Coronary artery (tissue), 2 donors: ENCODE measurements around the gene DDX51.

Experiments
- DNase-seq: peaks from one replicate; pipeline ENCODE4 v3.0.0-alpha.2; 2017; ENCODE audit warnings: low spot score
- H3K27ac ChIP-seq, 2 donors: fragments of 200-600 bp; sonication (generic); one replicate each; pipeline ENCODE4 v1.5.1; 2016 to 2019
- H3K4me3 ChIP-seq: fragments of 200-600 bp; sonication (generic); 2 replicates; pipeline ENCODE4 v1.5.1; 2016; ENCODE audit warnings: mild to moderate bottlenecking, moderate library complexity
- TF ChIP-seq, protein P1 (sequence below): fragments of 200-600 bp; sonication (generic); IDR thresholded peaks from one replicate; pipeline ENCODE4 v1.5.1; 2019; ENCODE audit warnings: antibody characterized with exemption

Gene DDX51

DNA sequence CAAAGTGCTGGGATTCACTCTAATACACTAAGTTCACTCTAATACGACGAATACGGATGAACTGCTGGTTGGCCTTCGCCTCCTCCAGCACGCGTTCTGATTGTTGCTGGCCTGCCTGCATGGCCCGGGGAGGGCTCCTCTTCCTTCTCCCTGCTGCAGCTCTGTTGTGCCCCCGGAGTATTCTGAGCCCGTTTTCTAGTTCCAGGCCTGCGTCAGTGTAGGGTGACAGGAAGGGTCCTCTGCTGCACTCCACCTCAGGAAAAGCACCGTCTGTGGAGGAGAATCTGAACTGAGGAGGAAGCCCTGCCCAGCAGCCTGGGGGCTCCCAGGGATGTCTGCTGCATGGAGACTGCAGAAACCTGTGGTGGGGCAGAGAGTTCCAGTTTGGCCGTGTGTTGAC, 44.4 kb downstream of the DDX51 start:
- DNase-seq = no peak
- TF ChIP-seq, protein P1, sequence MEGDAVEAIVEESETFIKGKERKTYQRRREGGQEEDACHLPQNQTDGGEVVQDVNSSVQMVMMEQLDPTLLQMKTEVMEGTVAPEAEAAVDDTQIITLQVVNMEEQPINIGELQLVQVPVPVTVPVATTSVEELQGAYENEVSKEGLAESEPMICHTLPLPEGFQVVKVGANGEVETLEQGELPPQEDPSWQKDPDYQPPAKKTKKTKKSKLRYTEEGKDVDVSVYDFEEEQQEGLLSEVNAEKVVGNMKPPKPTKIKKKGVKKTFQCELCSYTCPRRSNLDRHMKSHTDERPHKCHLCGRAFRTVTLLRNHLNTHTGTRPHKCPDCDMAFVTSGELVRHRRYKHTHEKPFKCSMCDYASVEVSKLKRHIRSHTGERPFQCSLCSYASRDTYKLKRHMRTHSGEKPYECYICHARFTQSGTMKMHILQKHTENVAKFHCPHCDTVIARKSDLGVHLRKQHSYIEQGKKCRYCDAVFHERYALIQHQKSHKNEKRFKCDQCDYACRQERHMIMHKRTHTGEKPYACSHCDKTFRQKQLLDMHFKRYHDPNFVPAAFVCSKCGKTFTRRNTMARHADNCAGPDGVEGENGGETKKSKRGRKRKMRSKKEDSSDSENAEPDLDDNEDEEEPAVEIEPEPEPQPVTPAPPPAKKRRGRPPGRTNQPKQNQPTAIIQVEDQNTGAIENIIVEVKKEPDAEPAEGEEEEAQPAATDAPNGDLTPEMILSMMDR = no peak
- no peak overlapping the region for H3K4me3 ChIP-seq
- no peak overlapping the region for H3K27ac ChIP-seq

- DNase-seq = no peak
- Histone ChIP-seq H3K27ac (no peak overlapping the region), H3K4me3 (no peak overlapping the region)
- TF ChIP-seq, protein P1 = no peak
Observed at GRCh38 chr12:132095520-132096409, 48.4 kb downstream of the DDX51 start.

GRCh38 chr12:132094269-132094891, 49.7 kb downstream of the DDX51 start:
- Histone ChIP-seq H3K27ac (no peak overlapping the region), H3K4me3 (no peak overlapping the region)
- TF ChIP-seq, protein P1 = no peak
- DNase-seq = no peak

GRCh38 chr12:132089407-132089910, 54.7 kb downstream of the DDX51 start:
- Histone ChIP-seq H3K4me3 (no peak overlapping the region), H3K27ac (no peak overlapping the region)
- TF ChIP-seq, protein P1 = no peak
- no peak for DNase-seq
